NCI-H1048 (cell line): Measurements from ENCODE around the gene OR2T10.
"Not testable (repeated sequence)": the region's sequence is repeated elsewhere in the genome, so short reads cannot be mapped to it uniquely, and the experiment has no call there.

Experiments
- DNase-seq: peaks from one replicate; lab custom pipeline; 2025; lab: John Stamatoyannopoulos, UW

OR2T10 gene, protein sequence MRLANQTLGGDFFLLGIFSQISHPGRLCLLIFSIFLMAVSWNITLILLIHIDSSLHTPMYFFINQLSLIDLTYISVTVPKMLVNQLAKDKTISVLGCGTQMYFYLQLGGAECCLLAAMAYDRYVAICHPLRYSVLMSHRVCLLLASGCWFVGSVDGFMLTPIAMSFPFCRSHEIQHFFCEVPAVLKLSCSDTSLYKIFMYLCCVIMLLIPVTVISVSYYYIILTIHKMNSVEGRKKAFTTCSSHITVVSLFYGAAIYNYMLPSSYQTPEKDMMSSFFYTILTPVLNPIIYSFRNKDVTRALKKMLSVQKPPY

DNA sequence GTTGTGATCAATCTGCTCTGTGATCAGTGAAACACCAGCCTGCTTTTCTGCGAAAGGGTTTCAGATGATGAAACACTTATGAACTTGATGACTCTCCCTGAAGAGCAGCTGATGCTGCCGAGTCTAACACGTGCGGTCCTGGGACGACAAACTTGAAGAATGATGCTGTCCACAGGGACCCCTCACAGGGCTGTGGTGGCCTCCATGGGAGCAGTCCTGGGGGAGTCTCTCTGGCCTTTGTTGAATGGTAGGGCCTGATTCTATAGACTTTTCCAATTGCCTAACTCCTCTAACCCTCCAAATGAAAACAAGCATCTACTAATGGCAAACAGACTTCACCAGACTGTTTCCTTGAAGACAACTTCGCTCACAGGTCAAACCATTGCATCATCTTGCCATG lies at the start of gene OR2T10:
Gene OR2T10 (minus strand): TSS at position 112 of the 400 bp plus-strand sequence. CDS start 3,932 bp downstream, outside the sequence.
- no peak for DNase-seq

DNA sequence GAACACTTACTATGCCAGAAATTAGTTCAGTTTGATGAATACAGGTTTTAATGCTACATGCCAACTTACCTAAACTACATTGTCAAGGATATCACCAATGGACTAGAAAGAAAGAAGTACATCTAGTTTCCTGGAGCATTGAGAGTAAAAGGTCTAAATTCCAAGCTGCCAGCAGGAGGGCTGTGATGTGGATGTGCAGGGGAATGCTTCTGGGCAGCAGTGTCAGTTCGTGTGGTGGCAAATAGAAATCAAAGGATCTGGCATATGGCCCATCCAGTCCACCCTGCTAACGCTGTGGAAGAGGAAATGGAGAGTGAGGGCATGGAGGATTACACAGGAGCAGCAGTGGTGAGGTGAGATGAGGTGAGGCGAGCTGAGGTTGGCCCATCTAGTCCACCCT lies 47.7 kb upstream of the OR2T10 start, which contains the start of gene OR2T35:
Gene OR2T35 (minus strand): TSS at position 101 of the 400 bp plus-strand sequence. CDS start 6,020 bp downstream, outside the sequence.
- DNase-seq, result not testable (repeated sequence)

DNA sequence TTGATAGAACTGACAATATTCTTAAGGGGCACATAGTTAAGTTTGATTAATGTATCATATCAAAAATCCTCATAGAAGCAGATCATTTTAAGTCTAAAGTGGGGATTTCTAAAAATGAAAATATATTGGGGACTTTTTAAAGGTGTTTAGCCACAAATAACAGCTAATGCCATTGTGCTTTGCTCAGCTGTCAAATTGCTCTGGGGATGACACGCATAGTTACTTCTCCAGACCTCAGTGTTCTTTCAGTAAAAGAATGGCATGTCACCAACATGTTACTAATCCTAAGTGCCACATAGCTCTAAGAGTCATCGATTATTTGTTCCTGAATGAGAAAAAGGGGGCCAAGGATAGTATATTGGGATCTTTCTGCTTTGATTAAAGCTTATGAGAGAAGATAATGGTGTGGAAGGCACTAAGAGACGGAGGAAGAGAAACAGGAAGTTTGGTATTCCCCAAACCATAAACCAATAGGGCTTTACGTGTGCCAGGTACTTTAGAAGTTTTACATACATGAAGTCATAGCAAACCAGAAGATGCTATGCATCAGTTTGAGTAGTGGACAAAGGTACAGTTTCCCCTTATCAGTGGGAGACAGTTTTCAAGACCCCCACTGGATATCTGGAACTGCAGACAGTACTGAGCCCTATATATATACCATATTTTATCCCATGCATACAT lies 45.6 kb upstream of the OR2T10 start:
- DNase-seq, result not testable (repeated sequence)

DNA sequence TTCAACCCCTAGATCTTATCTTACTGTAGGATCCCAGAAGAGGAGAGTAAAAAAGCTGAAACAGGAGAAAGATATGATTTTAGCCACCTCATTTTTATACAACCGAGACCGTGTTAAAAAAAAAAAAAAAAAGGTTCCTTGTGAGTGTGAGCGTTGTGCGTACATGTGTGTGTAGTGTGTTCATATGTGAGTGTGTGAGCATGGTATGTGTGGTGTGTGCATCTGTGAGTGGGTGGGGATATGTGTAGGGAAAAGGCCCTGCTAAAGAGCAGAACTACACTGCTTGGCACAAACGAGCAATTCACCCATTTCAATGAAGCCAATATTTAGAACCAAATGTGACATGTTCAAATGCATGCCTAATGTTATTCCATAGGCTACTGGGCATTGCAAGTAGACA lies 44.1 kb upstream of the OR2T10 start:
- not testable (repeated sequence) for DNase-seq

DNA sequence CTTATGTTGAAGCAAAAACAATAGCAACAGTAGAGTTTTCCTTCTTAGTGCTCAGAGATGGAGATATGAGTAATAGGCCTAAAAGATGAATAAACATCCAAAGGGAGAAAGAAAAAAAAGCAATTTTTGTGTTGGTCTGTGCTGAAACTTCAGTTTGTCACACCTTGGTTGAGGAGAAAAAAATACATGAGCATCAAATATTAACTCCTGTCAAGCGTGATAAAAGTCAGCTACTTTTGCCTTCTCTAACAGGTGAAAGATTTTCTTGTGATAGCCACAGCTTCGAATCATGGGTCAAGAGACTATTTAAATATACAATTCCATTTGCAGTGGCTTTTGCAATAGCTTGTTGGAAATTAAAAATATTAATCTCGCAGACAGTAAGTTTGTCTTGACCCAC lies 43.4 kb upstream of the OR2T10 start:
- not testable (repeated sequence) for DNase-seq

DNA sequence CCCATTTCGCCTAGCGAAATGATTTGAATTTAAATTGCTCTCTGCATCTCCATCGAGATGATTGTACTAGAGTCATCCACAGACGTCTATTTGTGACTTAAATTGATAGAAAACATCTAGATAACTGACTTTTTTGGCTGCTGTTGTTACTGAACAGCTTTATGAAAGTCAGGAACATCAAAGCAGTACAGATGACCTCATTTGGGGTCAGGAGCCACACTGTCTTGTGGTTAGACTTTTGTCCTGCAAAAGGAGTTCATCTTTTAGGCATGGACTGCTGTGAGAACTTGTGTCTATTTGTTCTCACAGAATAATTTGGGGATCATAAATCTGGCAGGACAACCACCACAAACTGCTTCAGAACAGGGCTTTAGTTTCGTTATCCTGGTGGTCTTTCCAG lies 42.2 kb upstream of the OR2T10 start:
- DNase-seq, result not testable (repeated sequence)

DNA sequence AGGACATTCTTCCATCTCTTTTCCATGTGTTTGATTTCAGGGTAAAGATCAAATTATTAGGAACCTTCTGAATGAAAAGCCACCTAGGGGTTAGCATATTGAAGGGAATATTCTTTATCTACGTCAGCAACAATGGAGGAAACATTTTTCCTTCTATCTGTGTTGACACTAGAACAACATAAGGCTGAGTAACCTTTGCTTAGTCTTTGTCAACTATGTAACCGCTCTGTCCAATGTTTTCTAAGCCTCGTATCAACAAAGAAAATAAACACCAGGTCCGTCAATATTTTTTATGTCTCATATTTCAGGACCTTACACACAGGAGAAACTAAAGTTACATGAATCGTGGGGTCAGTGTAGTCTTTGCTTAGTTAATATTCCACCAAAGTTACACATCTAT lies 39.1 kb upstream of the OR2T10 start:
- not testable (repeated sequence) for DNase-seq

DNA sequence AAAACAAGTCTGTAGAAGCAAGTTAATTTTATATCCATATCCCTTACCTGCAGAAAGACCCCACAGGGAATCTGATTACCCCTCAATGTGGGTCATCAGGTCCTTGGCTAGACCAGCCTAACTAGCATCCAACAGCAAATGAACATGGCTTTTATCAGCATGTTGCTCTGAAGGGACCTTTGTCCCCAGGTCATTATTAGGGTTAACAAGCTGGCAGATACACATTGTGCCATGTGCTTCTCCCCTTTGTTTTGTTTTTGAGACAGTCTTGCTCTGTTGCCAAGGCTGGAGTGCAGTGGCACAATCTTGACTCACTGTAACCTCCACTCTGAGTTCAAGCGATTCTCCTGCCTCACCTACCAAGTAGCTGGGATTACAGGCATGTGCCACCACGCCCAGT lies 37.5 kb upstream of the OR2T10 start, which contains the start of gene OR2T11:
Gene OR2T11 (minus strand): TSS at position 101 of the 400 bp plus-strand sequence. CDS start 7,963 bp downstream, outside the sequence.
- not testable (repeated sequence) for DNase-seq

DNA sequence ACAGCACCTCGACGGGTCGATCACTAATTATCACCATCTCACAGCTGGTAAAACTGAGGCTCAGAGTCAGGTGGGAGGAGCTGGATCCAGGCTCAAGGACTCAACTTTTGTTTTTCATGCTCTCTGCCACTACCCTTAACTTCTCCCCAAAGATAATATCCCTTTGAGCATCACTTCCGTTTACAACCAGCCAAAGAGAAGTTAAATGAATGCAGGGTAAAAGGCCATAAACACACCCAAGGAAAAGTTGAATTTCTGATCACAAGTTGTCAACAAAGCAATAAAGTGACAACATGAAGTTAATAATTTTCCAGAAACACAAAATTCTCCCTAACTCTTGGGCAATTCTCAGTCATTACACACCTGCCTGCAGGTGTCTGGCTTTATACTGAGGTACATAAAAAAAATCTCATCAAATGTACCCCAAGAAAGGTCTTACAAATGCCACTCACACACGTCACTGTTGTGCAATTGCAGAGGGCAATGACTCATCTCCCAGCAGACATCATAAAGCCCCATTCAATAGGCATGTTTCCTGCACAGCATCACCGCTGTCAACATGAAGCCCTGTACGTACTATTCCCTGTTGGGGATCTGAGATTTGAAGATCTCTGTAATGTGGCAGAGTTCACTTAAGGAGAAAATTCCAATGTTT lies 34.0 kb upstream of the OR2T10 start:
- DNase-seq, result no peak

DNA sequence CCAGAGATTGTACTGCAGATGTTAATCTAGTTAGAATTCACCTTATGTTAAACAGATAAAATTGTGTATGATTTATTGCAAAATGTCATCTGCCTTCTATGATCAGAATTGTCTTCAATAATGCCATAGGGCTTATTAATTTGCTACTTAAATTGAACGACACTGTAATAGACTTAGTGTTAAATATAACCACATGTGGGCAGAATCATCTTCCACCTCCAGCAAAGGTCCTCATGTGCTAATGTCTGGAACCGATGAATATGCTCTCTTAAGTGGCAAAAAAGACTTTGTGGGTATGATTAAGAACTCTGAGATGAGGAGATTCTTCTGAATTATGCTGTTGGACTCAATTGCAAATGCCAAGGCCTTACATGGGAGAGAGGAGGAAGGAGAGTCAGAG lies 33.1 kb upstream of the OR2T10 start:
- DNase-seq, result no peak

DNA sequence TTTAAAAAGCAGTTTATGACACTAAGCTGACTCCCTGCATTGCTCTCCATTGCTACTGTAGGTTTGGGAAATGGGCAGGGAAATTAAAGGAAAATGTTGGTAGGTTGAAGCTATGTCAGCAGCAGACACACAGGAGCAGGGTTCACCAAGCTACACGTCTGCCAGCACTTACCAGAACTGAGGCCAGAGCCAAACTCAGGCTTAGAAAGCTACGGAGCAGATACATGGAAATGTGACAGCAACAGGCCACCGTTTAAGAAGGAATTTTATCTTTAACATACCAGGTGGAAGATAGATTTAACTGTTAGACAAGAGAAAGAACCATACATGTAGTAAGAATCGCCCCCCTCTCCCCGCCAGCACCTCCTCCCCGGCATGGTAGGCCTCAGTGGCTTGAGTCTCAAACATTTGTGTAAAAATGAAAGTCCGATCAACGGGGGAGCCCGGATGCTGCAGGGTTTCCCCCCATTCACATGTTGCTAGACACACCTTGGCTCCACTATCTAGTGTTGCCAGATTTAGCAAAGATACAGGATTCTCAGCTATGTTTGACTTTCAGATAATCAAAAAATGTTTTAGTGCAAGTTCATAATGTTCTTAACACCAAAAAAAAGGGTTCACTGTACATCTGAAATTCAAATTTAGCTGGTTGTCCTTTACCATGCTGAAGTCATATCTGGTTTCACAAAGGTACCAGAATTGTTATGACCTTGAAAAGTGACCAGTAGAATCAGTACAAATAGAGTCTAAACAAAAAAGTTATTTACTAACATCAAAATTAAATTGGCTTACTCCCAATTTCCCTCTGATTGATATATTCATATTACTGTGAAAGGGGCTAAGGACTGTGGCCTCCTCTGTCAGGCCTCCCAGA lies 30.7 kb upstream of the OR2T10 start:
- no peak for DNase-seq

DNA sequence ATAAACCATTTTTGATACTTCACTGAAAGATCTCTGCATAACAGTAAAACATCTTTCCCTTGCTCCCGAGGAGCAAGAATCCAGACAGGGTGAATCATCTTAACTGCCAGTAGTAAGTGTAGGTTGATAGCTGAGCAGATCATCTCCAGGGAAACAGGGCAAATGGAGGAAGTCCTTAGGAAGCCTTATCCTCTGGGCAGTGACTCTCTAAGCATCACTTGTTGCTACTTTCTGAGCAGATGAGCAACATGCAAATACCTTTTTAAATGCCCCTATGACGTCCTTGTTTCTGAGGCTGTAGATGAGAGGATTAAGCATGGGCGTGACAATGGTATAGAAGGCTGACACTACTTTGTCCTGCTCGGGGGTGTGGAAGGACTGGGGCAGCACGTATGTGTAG lies 28.5 kb upstream of the OR2T10 start:
- no peak for DNase-seq

DNA sequence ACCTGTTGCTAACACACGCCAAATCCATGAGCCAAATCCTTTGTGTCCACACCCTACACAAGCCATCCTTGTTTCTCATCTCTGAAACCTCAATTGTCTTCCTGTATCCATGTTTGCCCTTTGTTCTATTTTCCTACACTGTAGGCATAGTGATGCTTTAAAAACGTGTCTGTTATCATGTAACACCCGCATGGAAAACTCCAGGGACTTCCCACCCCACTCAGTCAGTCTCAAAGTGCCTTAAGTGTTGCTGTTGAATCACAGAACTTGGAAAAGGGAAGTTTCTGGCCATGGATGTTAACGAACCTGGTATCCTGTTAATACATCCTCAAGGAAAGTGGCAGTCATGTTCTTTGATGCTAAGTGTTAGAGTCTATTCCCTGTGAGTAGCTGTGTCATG lies 27.7 kb upstream of the OR2T10 start:
- no peak for DNase-seq

DNA sequence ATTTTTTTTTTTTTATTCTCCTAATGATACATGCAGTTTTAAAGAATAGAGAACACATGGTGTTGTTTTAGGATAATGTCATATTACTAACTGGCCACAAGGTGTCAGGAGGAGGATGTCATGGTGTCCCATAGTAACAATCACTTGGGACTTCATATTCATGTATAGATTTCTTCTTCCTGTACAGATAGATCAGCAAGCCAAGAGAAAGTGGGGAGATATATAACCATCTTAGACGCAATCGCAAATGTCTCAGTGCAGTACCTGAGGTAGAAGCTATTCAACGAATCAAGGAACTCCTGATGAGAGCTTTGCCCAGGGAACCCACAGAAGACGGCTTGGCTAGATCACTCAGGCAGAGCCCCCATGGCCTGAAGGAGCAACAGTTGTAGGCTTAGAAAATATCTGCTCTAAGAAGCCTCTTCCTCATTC lies 25.1 kb upstream of the OR2T10 start:
- no peak for DNase-seq

DNA sequence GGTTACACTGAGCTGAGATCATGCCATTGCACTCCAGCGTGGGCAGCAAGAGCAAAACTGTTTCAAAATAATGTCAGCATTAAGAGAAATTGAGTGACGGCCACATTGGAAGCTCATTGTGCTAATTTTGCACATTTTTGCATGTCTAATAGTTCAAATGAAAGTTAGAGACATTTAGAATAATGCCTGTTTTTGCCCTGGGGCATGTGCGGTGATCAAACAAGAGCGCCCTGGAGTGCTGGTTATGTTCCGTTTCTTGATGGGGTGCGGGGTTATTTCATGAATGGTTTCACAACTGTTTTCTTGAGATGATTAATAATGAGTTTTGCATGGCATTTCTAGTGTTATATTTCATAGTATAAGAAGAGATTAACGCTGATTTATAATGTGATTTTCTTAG lies 24.3 kb upstream of the OR2T10 start:
- DNase-seq, result no peak

DNA sequence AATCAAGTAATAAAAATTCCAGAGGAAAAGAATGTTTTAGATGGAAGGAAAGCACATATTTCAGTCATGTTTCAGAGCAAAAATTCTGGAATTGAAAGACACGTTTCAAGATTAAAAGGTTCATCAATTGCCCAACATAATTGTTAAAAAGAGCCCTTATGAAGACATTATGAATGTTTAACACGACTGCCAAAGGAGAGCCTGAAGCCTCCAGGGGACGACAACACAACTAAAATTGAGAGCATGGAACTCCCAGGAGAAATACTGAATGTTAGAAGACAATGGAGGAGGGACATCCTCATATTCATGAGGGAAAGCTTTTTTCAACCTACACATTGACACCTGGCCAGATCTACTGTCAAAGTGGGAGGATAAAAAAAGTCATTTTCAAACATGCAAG lies 21.4 kb upstream of the OR2T10 start:
- no peak for DNase-seq

DNA sequence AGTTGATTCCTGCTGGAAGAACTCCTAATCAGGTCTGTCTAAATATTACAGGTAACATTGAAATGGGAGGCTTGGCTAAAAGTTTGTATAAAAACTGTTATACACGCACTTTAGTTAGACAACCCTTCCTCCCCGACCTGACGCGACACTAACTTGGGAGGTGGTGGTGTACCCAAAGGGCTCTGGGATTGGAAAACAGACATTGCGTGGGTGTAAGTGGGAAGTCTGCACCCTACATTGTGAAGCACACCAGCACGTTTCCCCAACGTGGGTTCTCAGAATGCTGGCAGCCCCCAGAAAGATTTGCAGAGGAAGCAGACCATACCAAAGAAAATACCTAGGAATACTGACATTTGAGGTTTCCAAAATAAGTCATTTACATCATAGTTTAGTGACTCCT lies 20.6 kb upstream of the OR2T10 start:
- no peak for DNase-seq

DNA sequence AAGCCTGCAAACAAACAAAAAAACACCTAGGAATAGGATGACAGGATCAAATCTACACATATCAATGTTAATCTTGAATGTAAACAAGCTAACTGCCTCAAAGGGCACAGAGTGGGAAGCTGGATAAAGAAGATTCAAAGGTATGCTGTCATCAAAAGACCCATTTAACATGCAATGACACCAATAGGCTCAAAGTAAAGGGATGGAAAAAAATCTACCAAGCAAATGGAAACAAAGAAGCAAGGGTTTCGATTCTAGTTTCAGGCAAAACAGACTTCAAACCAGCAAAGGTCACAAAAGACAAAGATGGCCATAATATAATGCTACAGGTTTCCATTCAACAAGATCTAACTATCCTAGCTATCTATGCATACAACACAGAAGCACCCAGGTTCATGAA lies 16.2 kb upstream of the OR2T10 start:
- DNase-seq, result no peak

DNA sequence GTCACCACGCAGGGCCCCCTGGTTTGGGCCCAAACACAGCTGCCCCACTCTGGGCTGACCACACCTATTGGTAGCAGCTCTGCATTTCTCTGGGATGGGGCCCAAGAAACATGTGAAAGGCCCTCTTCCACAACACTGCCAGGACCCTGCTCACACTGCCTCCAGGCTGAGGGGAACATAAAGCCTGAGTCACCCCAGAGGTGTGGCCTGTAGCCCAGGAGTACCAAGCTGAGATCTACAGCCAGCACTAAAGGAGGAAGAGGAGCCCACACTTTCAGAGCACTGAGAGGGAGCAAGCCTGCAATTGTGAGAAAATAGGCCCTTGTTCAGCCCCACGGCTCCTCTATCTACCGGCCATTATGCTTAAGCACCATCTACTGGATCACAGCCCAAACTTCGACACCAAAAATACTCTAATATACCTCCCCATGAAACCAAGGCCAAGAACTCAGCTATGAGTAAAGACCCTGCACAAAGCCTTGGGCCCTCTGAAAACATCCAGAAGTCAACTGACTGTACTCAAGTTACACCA lies 14.4 kb upstream of the OR2T10 start:
- no peak for DNase-seq

DNA sequence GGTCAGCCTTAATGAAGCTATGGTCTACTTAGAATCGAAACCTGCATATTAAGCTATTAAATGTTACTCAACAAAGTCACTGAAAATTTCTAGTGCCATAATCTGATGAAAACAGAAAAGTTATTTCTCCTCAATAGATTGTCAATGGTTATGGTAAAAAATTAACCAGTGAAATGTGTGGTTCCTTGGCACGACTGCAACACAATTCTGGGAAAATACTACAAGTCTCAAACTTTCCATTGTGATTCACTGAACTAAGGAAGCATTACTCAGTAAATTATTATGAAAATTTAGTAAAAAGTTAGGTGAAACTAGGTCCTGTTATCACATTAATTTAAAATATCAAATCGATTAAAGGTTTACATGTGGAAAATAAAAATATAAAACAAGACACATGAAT lies 12.8 kb upstream of the OR2T10 start:
- no peak for DNase-seq

DNA sequence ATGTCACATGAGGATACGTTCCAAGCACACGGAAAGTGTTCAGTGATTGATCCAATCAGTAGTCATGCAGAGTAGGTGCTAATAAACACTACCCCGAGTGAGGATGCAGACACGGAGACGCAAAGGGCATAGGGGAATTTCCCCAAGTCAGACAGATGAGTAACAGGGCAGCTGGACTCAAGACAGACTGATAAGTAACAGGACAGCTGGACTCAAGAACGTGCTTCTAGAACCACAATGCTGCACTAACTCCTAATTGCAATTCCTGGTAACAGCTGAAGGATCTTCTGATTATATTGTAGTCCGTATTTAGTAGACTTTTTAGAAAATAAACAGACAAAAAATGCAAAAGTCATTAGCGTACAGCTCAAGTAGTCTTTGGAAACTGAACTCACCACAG lies 1.9 kb upstream of the OR2T10 start:
- DNase-seq, result no peak

DNA sequence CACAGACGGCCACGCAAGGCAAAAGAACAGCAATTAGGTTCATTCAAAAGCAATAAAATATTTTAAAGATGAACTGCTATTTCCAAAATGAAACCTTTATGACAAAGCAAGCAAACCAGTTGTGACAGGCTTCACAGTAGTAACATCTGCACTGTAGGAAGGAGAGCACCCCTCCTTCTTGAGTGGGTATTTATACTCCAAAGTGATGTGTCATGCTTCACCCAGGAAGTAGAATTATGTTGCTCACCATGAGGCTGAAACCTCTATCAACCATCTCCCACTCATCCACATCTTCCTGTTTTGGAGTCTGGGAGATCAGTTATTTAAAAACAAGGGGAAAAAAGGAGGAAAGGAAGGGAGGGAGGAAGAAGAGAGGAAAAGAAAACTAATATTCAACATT lies 885 bp downstream of the OR2T10 start:
- DNase-seq, result no peak
